ENCODE measurements around the gene LCE1A. TPM values are rescaled to one million over a fixed set of nuclear protein-coding genes. Genes with fewer than 3 reads are reported as not detected.

The LCE1A gene
- total and polyA plus RNA-seq, 2 of the 8 experiments (the other 6 are each of a cell fraction or from before 2014, with no cell fraction given) = not detected

DNA sequence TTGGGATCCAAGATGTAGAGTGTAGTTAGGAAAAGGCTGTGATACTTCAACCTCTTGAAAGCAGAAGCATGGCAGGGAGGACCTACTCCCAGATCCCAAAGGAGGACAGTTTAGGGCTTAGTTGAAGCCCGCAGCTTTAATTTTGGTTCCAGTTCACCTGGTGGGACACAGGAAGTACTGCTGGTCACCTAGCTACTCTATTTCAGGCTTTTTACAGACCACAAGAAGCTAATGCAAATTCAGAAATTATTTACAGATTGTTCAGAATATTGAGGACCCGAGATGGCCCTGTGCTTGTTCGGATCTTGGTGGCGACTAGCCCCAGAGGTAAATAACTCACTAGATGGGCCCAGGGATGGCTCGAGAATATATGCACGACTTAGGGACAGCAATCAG, 44.5 kb downstream of the LCE1A start:
- no peak overlapping the region for H3K27ac ChIP-seq (ENCODE audit: low read depth, low read length)
- no peaks in the 10 kb centered on the region; a peak in 1 of 4 replicates for H3K9me3 ChIP-seq (ENCODE audit: insufficient read depth in 2 of 2, low read depth in 1 of 2, low read length in 1 of 2)
- no peak overlapping the region for H3K4me2 ChIP-seq (ENCODE audit: insufficient read depth in 1 of 2, low read depth in 2 of 2, low read length in 2 of 2)
- no peak overlapping the region for H4K8ac ChIP-seq (ENCODE audit: extremely low read depth, insufficient read depth, low read length)
- no peak overlapping the region for H3K18ac ChIP-seq (ENCODE audit: extremely low read depth, low read length)
- H2BK120ac ChIP-seq (replicated peaks; ENCODE audit: low read depth, low read length) = no peak overlapping the region
- H3K4me1 ChIP-seq (replicated peaks in 1 of 4; ENCODE audit: control insufficient read depth in 3 of 4, insufficient read depth in 4 of 4, low read length in 3 of 4) = no peaks in the 10 kb centered on the region; a peak in 1 of 7 replicates
- no peak overlapping the region for H3K4me3 ChIP-seq (ENCODE audit: extremely low read depth in 1 of 4, insufficient read depth in 2 of 4, low read depth in 3 of 4, low read length in 4 of 4)
- peak overlapping the region; percentile 40; the same call in 1 of the 2 replicates for H2AFZ ChIP-seq (ENCODE audit: low read length)
- no peak overlapping the region for H2BK12ac ChIP-seq (ENCODE audit: low read depth, low read length)
- no peak overlapping the region for H2BK5ac ChIP-seq (ENCODE audit: low read depth, low read length)
- DNase-seq (ENCODE audit: low read depth in 1 of 2, low spot score in 2 of 2) (no peak), FAIRE-seq (no peak)
- H3K14ac ChIP-seq (ENCODE audit: insufficient read length) = no peak overlapping the region
- H3K79me1 ChIP-seq (ENCODE audit: low read depth, low read length) = no peaks in the 10 kb centered on the region
- no peaks in the 10 kb centered on the region for H3K23me2 ChIP-seq (ENCODE audit: low read depth, low read length)
- CTCF ChIA-PET (ENCODE audit: partially characterized antibody) = interaction anchor here (0.6 to 9.0 kb wide), 33 partner anchors 15 to 413 kb away, joined by 3 to 200 read pairs (median 5); no protein-coding TSS in a partner anchor
- no peaks in the 10 kb centered on the region for H4K20me1 ChIP-seq (replicated peaks in 1 of 2; ENCODE audit: control insufficient read depth in 1 of 2, insufficient read depth in 2 of 2, low read length in 2 of 2)
- no peaks in the 10 kb centered on the region for H3K27me3 ChIP-seq (replicated peaks in 1 of 4; ENCODE audit: control insufficient read depth in 3 of 4, extremely low read depth in 1 of 4, insufficient read depth in 3 of 4, low read length in 3 of 4)
- H4K91ac ChIP-seq (replicated peaks; ENCODE audit: insufficient read length, low read length) = no peak overlapping the region
- H3K79me2 ChIP-seq (ENCODE audit: control insufficient read depth in 1 of 2, insufficient read depth in 2 of 2, low read length in 2 of 2) = no peaks in the 10 kb centered on the region
- no peak overlapping the region for H4K5ac ChIP-seq (ENCODE audit: insufficient read length, low read depth, low read length)
- no peak overlapping the region for H3K23ac ChIP-seq (ENCODE audit: insufficient read length)
- 86% methylated on average over 6 of the region's 6 CpGs; no CpG with 5 or more reads in 1 of the 2 experiments for WGBS, 2 experiments (ENCODE audit: extremely low coverage in 1 of 2, insufficient coverage in 1 of 2, insufficient read length in 1 of 2, insufficient replicate concordance in 2 of 2, low coverage in 1 of 2, low lambda C conversion rate in 2 of 2, missing lambda C conversion rate in 1 of 2)
- no peak overlapping the region for H3K4ac ChIP-seq (replicated peaks; ENCODE audit: insufficient read length, low read depth, low read length)
- H3K56ac ChIP-seq (replicated peaks; ENCODE audit: insufficient read length, low read depth, low read length) = no peak overlapping the region
- no peak overlapping the region for H3K9ac ChIP-seq (replicated peaks in 1 of 4; ENCODE audit: extremely low read depth in 1 of 4, low read depth in 3 of 4, low read length in 3 of 4)
- no peaks in the 10 kb centered on the region for H3K36me3 ChIP-seq (ENCODE audit: control insufficient read depth in 2 of 4, insufficient read depth in 4 of 4, low read length in 3 of 4)
- H2AK5ac ChIP-seq (ENCODE audit: low read depth, low read length) = no peak overlapping the region
- no peak overlapping the region for H2BK15ac ChIP-seq (ENCODE audit: low read length)
- POLR2A ChIA-PET (ENCODE audit: partially characterized antibody) = no interaction called here
- H2BK20ac ChIP-seq (ENCODE audit: low read length) = no peak overlapping the region
- TF ChIP-seq EZH2 (IDR thresholded peaks at IDR 0.05; ENCODE audit: low read depth, low read length, severe bottlenecking) = no peak
- TF ChIP-seq ATF3 (IDR thresholded peaks at IDR 0.05; ENCODE audit: insufficient read depth, low read depth, low read length) = no peak
- TF ChIP-seq HDAC2 (IDR thresholded peaks at IDR 0.05; ENCODE audit: borderline replicate concordance in 1 of 2, low read depth in 2 of 2, low read length in 2 of 2) = no peak
- TF ChIP-seq SIX5 (IDR thresholded peaks at IDR 0.05; ENCODE audit: low read depth, low read length) = no peak
- TF ChIP-seq TAF1 (IDR thresholded peaks at IDR 0.05; ENCODE audit: low read depth, low read length) = no peak
- no peak for TF ChIP-seq CBX5 (IDR thresholded peaks at IDR 0.05; ENCODE audit: low read depth, low read length)
- no peak for TF ChIP-seq USF2 (IDR thresholded peaks at IDR 0.05; ENCODE audit: low read length)
- TF ChIP-seq SIN3A (conservative IDR thresholded peaks at IDR 0.05 in 1 of 2, IDR thresholded peaks at IDR 0.05 in 1 of 2; ENCODE audit: low read depth in 1 of 2, low read length in 2 of 2) = no peak
- no peak for TF ChIP-seq FOSL1 (IDR thresholded peaks at IDR 0.05; ENCODE audit: insufficient read depth, low read depth, low read length)
- TF ChIP-seq NANOG (IDR thresholded peaks at IDR 0.05; ENCODE audit: insufficient read depth, low read depth, low read length, poor library complexity, severe bottlenecking) = no peak
- TF ChIP-seq CBX8 (IDR thresholded peaks at IDR 0.05; ENCODE audit: borderline replicate concordance, low read depth, low read length) = no peak
- no peak for TF ChIP-seq MAFK (IDR thresholded peaks at IDR 0.05; ENCODE audit: low read depth, low read length)
